Measurements from ENCODE around the gene SYNE1. TPM values are rescaled to one million over a fixed set of nuclear protein-coding genes. Genes with fewer than 3 reads are reported as not detected.

SYNE1 gene
- total and polyA plus RNA-seq, 2 of the 8 experiments (the other 6 are each of a cell fraction or from before 2014, with no cell fraction given) = 2.8 to 5.5 TPM

- H3K9me3 ChIP-seq (ENCODE audit: insufficient read depth in 2 of 2, low read depth in 1 of 2, low read length in 1 of 2) = no peaks in the 10 kb centered on the region
- no peak overlapping the region for H3K27ac ChIP-seq (ENCODE audit: low read depth, low read length)
- no peak overlapping the region for H2BK20ac ChIP-seq (ENCODE audit: low read length)
- DNase-seq (ENCODE audit: low read depth in 1 of 2, low spot score in 2 of 2) = no peak
- ChIA-PET CTCF (ENCODE audit: partially characterized antibody) (interaction anchor here (0.5 to 1.2 kb wide), 3 partner anchors 18 to 550 kb away, joined by 3 to 4 read pairs (median 4); no protein-coding TSS in a partner anchor), POLR2A (ENCODE audit: partially characterized antibody) (interaction anchor here (0.6 kb wide), 1 partner anchor 622 kb away, joined by 3 read pairs; no protein-coding TSS in a partner anchor)
- no peaks in the 10 kb centered on the region for H3K79me1 ChIP-seq (ENCODE audit: low read depth, low read length)
- no peak overlapping the region for H2AFZ ChIP-seq (ENCODE audit: low read length)
- no peaks in the 10 kb centered on the region for H4K20me1 ChIP-seq (replicated peaks in 1 of 2; ENCODE audit: control insufficient read depth in 1 of 2, insufficient read depth in 2 of 2, low read length in 2 of 2)
- no peak overlapping the region for H3K14ac ChIP-seq (ENCODE audit: insufficient read length)
- no peak overlapping the region for H4K8ac ChIP-seq (ENCODE audit: extremely low read depth, insufficient read depth, low read length)
- no peak overlapping the region for H3K4me2 ChIP-seq (ENCODE audit: insufficient read depth in 1 of 2, low read depth in 2 of 2, low read length in 2 of 2)
- no peaks in the 10 kb centered on the region for H3K79me2 ChIP-seq (ENCODE audit: control insufficient read depth in 1 of 2, insufficient read depth in 2 of 2, low read length in 2 of 2)
- no peak overlapping the region for H4K91ac ChIP-seq (replicated peaks; ENCODE audit: insufficient read length, low read length)
- no peaks in the 10 kb centered on the region; a peak in 1 of 8 replicates for H3K36me3 ChIP-seq (ENCODE audit: control insufficient read depth in 2 of 4, insufficient read depth in 4 of 4, low read length in 3 of 4)
- H3K18ac ChIP-seq (ENCODE audit: extremely low read depth, low read length) = no peak overlapping the region
- H2BK15ac ChIP-seq (ENCODE audit: low read length) = no peak overlapping the region
- WGBS, 2 experiments (ENCODE audit: extremely low coverage in 1 of 2, insufficient coverage in 1 of 2, insufficient read length in 1 of 2, insufficient replicate concordance in 2 of 2, low coverage in 1 of 2, low lambda C conversion rate in 2 of 2, missing lambda C conversion rate in 1 of 2) = 93% methylated on average over 2 of the region's 2 CpGs; no CpG with 5 or more reads in 1 of the 2 experiments
- no peak overlapping the region for H2BK120ac ChIP-seq (replicated peaks; ENCODE audit: low read depth, low read length)
- no peak overlapping the region for H3K4ac ChIP-seq (replicated peaks; ENCODE audit: insufficient read length, low read depth, low read length)
- H2BK12ac ChIP-seq (ENCODE audit: low read depth, low read length) = no peak overlapping the region
- H3K9ac ChIP-seq (replicated peaks in 1 of 4; ENCODE audit: extremely low read depth in 1 of 4, low read depth in 3 of 4, low read length in 3 of 4) = no peak overlapping the region
- no peak overlapping the region for H2BK5ac ChIP-seq (ENCODE audit: low read depth, low read length)
- H3K27me3 ChIP-seq (replicated peaks in 1 of 4; ENCODE audit: control insufficient read depth in 3 of 4, extremely low read depth in 1 of 4, insufficient read depth in 3 of 4, low read length in 3 of 4) = no peaks in the 10 kb centered on the region
- FAIRE-seq = no peak
- H4K5ac ChIP-seq (ENCODE audit: insufficient read length, low read depth, low read length) = no peak overlapping the region
- peaks cover 0 to 4% (median 0%) of the 10 kb centered on the region in 4 experiments; a peak in 1 of 7 replicates for H3K4me1 ChIP-seq (replicated peaks in 1 of 4; ENCODE audit: control insufficient read depth in 3 of 4, insufficient read depth in 4 of 4, low read length in 3 of 4)
- no peak overlapping the region for H3K56ac ChIP-seq (replicated peaks; ENCODE audit: insufficient read length, low read depth, low read length)
- no peaks in the 10 kb centered on the region for H3K23me2 ChIP-seq (ENCODE audit: low read depth, low read length)
- no peak overlapping the region for H2AK5ac ChIP-seq (ENCODE audit: low read depth, low read length)
- no peak overlapping the region for H3K4me3 ChIP-seq (ENCODE audit: extremely low read depth in 1 of 4, insufficient read depth in 2 of 4, low read depth in 3 of 4, low read length in 4 of 4)
- no peak overlapping the region for H3K23ac ChIP-seq (ENCODE audit: insufficient read length)
- no peak for TF ChIP-seq NANOG (IDR thresholded peaks at IDR 0.05; ENCODE audit: insufficient read depth, low read depth, low read length, poor library complexity, severe bottlenecking)
- TF ChIP-seq SUZ12 (IDR thresholded peaks at IDR 0.05; ENCODE audit: low read length) = no peak
- TF ChIP-seq BACH1 (IDR thresholded peaks at IDR 0.05; ENCODE audit: low read length) = no peak
- TF ChIP-seq RFX5 (IDR thresholded peaks at IDR 0.05; ENCODE audit: borderline replicate concordance, low read depth, low read length) = no peak
- no peak for TF ChIP-seq FOSL1 (IDR thresholded peaks at IDR 0.05; ENCODE audit: insufficient read depth, low read depth, low read length)
- TF ChIP-seq POLR2A (IDR thresholded peaks at IDR 0.05; ENCODE audit: control extremely low read depth in 1 of 2, low read depth in 2 of 2, low read length in 2 of 2) = no peak
Measured at GRCh38 chr6:152226119-152226518, 411.0 kb downstream of the SYNE1 start.

Measured in H1 (cell line).